NCI-H128 (cell line): Measurements from ENCODE around the gene KIAA1217.
"Not testable (repeated sequence)": the region's sequence is repeated elsewhere in the genome, so short reads cannot be mapped to it uniquely, and the experiment has no call there.

Source experiments
- DNase-seq: peaks from one replicate; lab custom pipeline; 2025; ENCODE audit not compliant: unreplicated experiment; lab: John Stamatoyannopoulos, UW

KIAA1217 gene

GRCh38 chr10:24459836-24460235, 250.9 kb downstream of the KIAA1217 start:
- no peak for DNase-seq

- DNase-seq = no peak
Measured at GRCh38 chr10:24462291-24462813, 253.4 kb downstream of the KIAA1217 start.

- DNase-seq = no peak
Measured at GRCh38 chr10:24462889-24463552, 254.1 kb downstream of the KIAA1217 start.

- DNase-seq = no peak
Measured at GRCh38 chr10:24463611-24464426, 254.9 kb downstream of the KIAA1217 start.

GRCh38 chr10:24465124-24465874, 256.4 kb downstream of the KIAA1217 start:
- DNase-seq = no peak

GRCh38 chr10:24465891-24466818, 257.2 kb downstream of the KIAA1217 start:
- DNase-seq = no peak

- no peak for DNase-seq
Measured at GRCh38 chr10:24467136-24467535, 258.2 kb downstream of the KIAA1217 start.

GRCh38 chr10:24467605-24468004, 258.7 kb downstream of the KIAA1217 start:
- DNase-seq = no peak

- no peak for DNase-seq
Measured at GRCh38 chr10:24468281-24468751, 259.4 kb downstream of the KIAA1217 start.

GRCh38 chr10:24469993-24470392, 261.1 kb downstream of the KIAA1217 start:
- DNase-seq = no peak

GRCh38 chr10:24475598-24475997, 266.7 kb downstream of the KIAA1217 start:
- no peak for DNase-seq

- DNase-seq = no peak
Measured at GRCh38 chr10:24476913-24477701, 268.2 kb downstream of the KIAA1217 start.

GRCh38 chr10:24477915-24478314, 269.0 kb downstream of the KIAA1217 start:
- no peak for DNase-seq

GRCh38 chr10:24479806-24480205, 270.9 kb downstream of the KIAA1217 start:
- DNase-seq = no peak

GRCh38 chr10:24480447-24480846, 271.5 kb downstream of the KIAA1217 start:
- no peak for DNase-seq

GRCh38 chr10:24481241-24481640, 272.3 kb downstream of the KIAA1217 start:
- DNase-seq = no peak

- not testable (repeated sequence) for DNase-seq
Measured at GRCh38 chr10:24482713-24483112, 273.8 kb downstream of the KIAA1217 start.

- DNase-seq = no peak
Measured at GRCh38 chr10:24483701-24484100, 274.8 kb downstream of the KIAA1217 start.

GRCh38 chr10:24484771-24485170, 275.8 kb downstream of the KIAA1217 start:
- DNase-seq = no peak
